ENCODE data around the gene ACOT7.

DNA sequence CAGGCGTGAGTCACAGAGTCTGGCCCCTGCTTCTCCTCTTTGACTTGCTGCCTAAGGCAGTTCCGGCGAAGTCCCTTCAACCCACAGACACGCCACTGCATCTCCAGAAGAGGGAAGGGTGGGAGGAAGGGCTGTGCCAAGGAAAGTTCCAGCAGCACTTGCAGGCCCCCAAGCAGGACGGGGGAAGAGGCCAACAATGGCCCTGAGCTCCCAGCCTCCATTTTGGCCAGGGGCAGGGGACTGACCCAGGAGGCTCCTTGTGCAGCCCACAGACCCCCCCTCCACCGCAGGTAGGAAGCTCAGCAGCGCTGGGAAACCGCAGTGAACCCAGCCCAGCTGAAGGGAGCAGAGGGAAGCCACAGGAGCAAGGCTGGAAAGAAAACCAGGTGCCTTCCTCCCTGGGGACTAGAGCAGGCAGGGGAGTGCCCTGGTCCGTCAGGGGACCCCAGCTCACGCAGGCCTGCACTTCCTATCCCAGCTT, 35.4 kb downstream of the ACOT7 start:
- no peak for TF ChIP-seq EZH2phosphoT487 (IDR thresholded peaks at IDR 0.05; ENCODE audit: low read depth, severe bottlenecking, unreplicated experiment)
- TF ChIP-seq, protein P1, sequence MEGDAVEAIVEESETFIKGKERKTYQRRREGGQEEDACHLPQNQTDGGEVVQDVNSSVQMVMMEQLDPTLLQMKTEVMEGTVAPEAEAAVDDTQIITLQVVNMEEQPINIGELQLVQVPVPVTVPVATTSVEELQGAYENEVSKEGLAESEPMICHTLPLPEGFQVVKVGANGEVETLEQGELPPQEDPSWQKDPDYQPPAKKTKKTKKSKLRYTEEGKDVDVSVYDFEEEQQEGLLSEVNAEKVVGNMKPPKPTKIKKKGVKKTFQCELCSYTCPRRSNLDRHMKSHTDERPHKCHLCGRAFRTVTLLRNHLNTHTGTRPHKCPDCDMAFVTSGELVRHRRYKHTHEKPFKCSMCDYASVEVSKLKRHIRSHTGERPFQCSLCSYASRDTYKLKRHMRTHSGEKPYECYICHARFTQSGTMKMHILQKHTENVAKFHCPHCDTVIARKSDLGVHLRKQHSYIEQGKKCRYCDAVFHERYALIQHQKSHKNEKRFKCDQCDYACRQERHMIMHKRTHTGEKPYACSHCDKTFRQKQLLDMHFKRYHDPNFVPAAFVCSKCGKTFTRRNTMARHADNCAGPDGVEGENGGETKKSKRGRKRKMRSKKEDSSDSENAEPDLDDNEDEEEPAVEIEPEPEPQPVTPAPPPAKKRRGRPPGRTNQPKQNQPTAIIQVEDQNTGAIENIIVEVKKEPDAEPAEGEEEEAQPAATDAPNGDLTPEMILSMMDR (IDR thresholded peaks at IDR 0.05; ENCODE audit: poor library complexity) = no peak
- TF ChIP-seq EZH2 (IDR thresholded peaks at IDR 0.05; ENCODE audit: borderline replicate concordance) = no peak
